GM21360 (cell line): Measurements from ENCODE around the gene TIGD7.
A peak's percentile ranks its signal among the peaks of the same experiment; 100 is the strongest.

Experiments
- ATAC-seq: cut with Tn5 transposase; IDR thresholded peaks from one replicate; pipeline ENCODE4 v1.9.1; 2021; ENCODE audit warnings: mild to moderate bottlenecking, moderate library complexity; ENCODE audit not compliant: unreplicated experiment

The TIGD7 gene, protein sequence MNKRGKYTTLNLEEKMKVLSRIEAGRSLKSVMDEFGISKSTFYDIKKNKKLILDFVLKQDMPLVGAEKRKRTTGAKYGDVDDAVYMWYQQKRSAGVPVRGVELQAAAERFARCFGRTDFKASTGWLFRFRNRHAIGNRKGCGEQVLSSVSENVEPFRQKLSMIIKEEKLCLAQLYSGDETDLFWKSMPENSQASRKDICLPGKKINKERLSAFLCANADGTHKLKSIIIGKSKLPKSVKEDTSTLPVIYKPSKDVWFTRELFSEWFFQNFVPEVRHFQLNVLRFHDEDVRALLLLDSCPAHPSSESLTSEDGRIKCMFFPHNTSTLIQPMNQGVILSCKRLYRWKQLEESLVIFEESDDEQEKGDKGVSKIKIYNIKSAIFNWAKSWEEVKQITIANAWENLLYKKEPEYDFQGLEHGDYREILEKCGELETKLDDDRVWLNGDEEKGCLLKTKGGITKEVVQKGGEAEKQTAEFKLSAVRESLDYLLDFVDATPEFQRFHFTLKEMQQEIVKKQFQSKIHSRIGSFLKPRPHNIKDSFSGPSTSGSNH

GRCh38 chr16:3305109-3306068, at the start of gene TIGD7, which contains the start of gene ZNF75A:
Gene TIGD7 (minus strand): TSS chr16:3305430. CDS start chr16:3300614, 4,816 bp downstream.
Gene ZNF75A (plus strand): TSS chr16:3305497. CDS start chr16:3308429, 2,932 bp downstream.
- ATAC-seq = peak; percentile 84

DNA sequence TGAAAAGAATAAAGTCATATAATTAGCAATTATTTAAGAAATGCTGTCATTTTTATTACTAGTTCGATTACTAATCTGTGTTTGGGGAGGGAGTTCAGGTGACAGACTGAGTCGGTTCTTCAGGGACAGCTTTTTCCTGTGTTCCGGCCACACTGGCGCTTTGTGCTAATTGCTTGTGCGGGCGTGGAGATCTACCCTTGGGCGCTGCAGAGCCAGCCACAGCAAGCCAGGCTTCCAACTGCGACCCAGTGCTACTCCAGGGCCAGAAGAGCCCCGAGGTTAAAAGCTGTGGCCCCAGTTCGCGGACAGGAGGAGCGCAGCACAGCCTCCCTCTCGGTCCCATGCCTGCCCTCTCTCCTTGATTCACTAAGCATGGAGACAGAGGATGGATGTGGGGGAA, 43.9 kb upstream of the TIGD7 start:
- no peak for ATAC-seq

DNA sequence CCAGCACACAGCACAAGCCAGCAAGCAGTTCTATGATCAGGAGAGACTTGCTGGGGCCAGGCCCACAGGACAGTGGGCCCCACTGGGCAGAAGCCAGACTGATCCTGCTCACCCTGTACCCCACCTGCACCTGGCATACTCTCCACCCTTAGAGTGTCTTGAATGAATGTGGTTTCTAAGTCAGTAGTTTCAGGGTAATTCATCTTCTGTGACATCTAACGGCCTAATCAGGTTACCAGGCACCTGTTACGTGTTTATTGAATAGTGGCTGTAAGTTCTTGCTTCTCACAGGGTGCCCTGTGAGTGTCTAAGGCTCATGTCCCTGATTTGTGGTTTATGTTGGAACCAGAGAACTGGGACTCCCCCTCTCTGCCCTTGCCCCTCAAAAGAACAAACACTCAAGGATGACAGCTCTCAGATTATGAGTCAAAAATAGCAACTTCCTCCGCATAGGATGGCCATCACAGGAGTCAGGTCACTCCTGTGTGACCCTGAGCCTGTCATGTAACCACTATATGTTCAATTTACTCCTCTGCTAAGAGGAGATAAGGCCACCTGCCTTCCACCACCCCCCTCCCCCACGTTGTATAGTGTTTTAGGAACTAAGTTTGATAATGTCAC, 43.4 kb upstream of the TIGD7 start:
- no peak for ATAC-seq

DNA sequence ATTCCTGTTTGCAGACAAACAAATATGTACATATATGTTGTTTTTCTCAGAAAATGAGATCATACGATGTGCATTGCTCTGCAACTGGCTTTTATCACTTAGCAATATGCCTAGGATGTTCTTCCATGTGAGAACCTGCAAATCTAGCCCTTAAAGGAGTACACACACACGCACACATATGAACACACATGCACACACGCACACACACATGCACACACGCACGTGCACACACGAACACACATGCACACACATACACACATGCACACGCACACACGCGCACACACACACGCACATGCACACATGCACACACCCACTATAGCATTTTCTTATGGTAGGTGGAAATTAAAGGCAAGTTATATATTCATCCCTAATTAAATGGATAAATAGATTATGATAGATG, 42.4 kb upstream of the TIGD7 start:
- no peak for ATAC-seq

DNA sequence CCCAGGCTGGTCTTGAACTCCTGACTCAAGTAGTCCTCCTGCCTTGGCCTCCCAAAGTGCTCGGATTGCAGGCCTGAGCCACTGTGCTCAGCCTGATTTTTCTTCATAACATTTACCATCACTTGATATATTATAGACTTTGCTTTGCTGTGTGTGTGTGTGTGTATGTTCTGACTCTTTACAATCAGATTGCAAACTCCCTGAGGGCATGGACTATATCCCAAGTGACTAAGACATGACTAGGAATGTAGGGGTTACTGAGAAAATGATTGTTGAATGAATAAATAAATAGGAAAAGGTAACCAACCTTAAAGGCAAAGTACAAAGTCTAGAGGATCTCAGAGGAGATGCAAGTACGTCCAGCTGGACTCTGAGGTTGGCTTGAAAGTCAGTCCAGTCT, 40.8 kb upstream of the TIGD7 start:
- ATAC-seq = no peak

GRCh38 chr16:3328643-3329042, 23.4 kb upstream of the TIGD7 start:
- no peak for ATAC-seq

GRCh38 chr16:3328104-3328503, 22.9 kb upstream of the TIGD7 start:
- no peak for ATAC-seq

DNA sequence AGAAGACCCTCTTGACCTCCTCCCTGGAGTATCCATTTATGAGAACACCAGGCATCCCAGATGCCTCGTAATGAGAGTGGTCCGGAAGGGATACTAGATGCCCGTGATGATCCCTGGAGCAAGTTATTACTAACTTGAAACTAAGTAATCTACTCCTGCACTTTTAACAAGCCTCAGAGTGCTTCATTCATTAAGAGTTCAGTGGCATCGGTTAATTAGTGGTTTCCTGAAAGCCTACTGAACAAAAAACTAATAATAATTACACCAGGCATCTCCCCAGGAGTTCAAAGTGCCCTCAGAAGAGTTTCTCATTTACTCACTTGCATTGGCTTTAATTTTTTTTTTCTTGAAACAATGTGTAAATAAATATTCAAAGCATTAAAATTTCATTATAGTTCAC, 22.3 kb upstream of the TIGD7 start:
- ATAC-seq = no peak

DNA sequence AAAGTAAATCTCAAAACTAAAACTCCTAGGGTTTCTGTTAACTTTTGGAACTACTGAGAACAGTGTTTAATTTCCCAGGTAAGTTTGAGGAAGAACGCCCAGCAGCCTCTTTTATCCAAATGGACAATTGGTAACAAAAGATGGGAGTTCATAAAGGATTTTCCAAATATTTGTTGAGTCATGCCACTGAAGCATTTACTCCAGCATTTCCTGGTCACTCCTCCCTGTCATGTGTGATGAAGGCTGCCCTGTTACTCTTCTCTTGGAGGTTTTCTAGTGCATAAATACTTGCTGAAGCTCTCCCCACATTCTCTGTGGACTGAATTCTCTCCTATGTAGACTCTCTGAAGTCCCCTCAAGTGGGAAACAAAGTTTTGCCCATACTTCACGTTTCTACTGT, 16.6 kb upstream of the TIGD7 start:
- no peak for ATAC-seq

- no peak for ATAC-seq
Observed at GRCh38 chr16:3317315-3317999, 12.2 kb upstream of the TIGD7 start.

DNA sequence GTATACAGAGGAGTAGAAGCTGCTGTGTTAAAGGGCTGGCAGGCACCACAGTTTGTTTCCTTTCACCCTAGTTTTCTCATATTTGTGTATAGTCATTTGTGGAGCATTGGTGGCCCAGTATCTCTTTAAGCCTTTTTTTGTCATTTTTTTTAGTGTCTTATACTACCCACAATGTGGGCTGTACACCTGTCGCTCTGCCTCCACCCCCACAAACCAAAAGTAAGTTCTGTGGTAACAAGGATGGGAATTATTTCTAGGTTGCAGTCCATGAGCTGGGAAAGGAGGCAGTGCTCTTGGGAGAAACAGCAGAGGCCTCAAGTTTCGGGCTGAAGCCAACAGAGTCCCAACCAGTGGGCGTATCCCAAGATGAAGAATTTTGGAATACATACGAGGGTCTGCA, 6.3 kb upstream of the TIGD7 start:
- ATAC-seq = no peak

GRCh38 chr16:3306078-3306477, 848 bp upstream of the TIGD7 start:
- no peak for ATAC-seq

GRCh38 chr16:3304370-3304769, 860 bp downstream of the TIGD7 start:
- no peak for ATAC-seq

- no peak for ATAC-seq
Observed at GRCh38 chr16:3295783-3296182, 9.4 kb downstream of the TIGD7 start.

DNA sequence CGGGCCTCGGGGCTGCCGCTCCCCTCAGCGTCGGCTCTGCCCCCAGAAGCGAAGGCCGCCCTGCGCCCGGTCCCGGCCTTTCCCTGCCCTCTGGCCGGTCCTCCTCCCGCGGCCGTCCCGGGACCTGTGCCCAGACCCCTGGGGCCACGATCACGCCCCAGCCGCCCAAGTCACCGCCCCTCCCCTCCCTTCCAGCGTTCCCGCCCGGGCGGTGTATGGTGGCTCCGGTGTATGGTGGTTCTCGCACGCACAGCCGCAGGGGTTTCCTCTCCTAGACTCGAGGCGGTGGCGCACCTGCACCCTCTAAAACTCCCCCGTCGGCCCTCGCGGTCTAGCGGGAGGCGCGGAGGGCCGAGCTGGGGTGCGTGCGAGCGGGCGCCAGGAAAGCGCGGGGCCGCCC, 10.0 kb downstream of the TIGD7 start:
- no peak for ATAC-seq

GRCh38 chr16:3292604-3293003, 12.6 kb downstream of the TIGD7 start:
- ATAC-seq = no peak

- ATAC-seq = no peak
Observed at GRCh38 chr16:3289998-3290673, 15.1 kb downstream of the TIGD7 start.

- no peak for ATAC-seq
Observed at GRCh38 chr16:3285131-3285530, 20.1 kb downstream of the TIGD7 start.

DNA sequence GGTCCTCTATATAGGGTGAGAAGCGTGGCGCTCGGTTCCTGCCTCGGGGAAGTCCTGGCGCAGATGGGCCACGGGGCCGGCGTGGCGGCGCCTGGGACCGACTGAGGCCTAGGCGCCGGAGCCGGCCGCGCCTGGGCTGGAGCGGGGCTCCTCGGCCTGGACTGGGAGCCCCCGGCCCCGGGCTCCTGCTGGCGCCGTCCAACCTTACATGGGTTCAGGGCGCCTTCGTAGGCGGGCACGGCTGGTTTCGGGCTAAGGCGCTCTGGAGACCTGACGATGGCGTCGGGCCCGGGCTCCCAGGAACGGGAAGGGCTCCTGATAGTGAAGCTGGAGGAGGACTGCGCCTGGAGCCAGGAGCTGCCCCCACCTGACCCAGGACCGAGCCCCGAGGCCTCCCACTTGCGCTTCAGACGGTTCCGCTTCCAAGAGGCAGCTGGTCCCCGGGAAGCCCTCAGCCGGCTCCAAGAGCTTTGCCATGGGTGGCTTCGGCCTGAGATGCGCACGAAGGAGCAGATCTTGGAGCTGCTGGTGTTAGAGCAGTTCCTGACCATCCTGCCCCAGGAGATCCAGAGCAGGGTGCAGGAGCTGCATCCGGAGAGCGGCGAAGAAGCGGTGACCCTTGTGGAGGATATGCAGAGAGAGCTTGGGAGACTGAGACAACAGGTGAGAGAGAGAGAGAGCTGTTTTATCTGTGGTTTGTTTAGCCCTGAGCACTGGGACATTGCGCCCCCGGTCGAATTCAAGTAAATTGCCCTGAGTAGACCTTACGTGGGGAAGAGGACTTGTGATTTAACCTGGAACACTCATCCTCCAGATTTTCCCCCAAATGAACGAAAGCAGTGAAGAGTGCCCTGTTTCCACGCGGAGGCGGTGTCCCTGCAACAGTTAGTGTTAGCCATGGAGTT, 21.4 kb downstream of the TIGD7 start:
- ATAC-seq = no peak
